Measurements from ENCODE around the gene TTLL8.

The TTLL8 gene

GRCh38 chr22:50082961-50083461 lies 24.9 kb upstream of the TTLL8 start:
- DNase-seq (ENCODE audit: low read depth), result no peak
- H3K4me3 ChIP-seq (ENCODE audit: low read depth, low read length), result no peak overlapping the region
- TF ChIP-seq CTCF (IDR thresholded peaks at IDR 0.05; ENCODE audit: low read depth, low read length, missing control alignments), result no peak

- H3K4me3 ChIP-seq (ENCODE audit: low read depth, low read length), result no peak overlapping the region
- no peak for TF ChIP-seq CTCF (IDR thresholded peaks at IDR 0.05; ENCODE audit: low read depth, low read length, missing control alignments)
- no peak for DNase-seq (ENCODE audit: low read depth)
These were observed 24.2 kb upstream of the TTLL8 start for GRCh38 chr22:50082197-50082715.

GRCh38 chr22:50081426-50082196 lies 23.5 kb upstream of the TTLL8 start:
- DNase-seq (ENCODE audit: low read depth), result no peak

GRCh38 chr22:50080077-50080465 lies 22.0 kb upstream of the TTLL8 start:
- no peak for TF ChIP-seq CTCF (IDR thresholded peaks at IDR 0.05; ENCODE audit: low read depth, low read length, missing control alignments)
- no peak for DNase-seq (ENCODE audit: low read depth)
- no peak overlapping the region for H3K4me3 ChIP-seq (ENCODE audit: low read depth, low read length)

More at GRCh38 chr22:50081426-50082196, 23.5 kb upstream of the TTLL8 start:
- H3K4me3 ChIP-seq (ENCODE audit: low read depth, low read length), result no peak overlapping the region
- no peak for TF ChIP-seq CTCF (IDR thresholded peaks at IDR 0.05; ENCODE audit: low read depth, low read length, missing control alignments)

GRCh38 chr22:50078761-50079160 lies 20.7 kb upstream of the TTLL8 start:
- no peak for TF ChIP-seq CTCF (IDR thresholded peaks at IDR 0.05; ENCODE audit: low read depth, low read length, missing control alignments)
- H3K4me3 ChIP-seq (ENCODE audit: low read depth, low read length), result no peak overlapping the region
- no peak for DNase-seq (ENCODE audit: low read depth)

GRCh38 chr22:50078246-50078645 lies 20.1 kb upstream of the TTLL8 start:
- H3K4me3 ChIP-seq (ENCODE audit: low read depth, low read length), result no peak overlapping the region
- no peak for DNase-seq (ENCODE audit: low read depth)
- no peak for TF ChIP-seq CTCF (IDR thresholded peaks at IDR 0.05; ENCODE audit: low read depth, low read length, missing control alignments)
